Measurements from ENCODE around the gene SNAPC5. TPM values are rescaled to one million over a fixed set of nuclear protein-coding genes. Genes with fewer than 3 reads are reported as not detected.

SNAPC5 gene
- total and polyA plus RNA-seq, 10 of the 15 experiments (the other 5 are each of a cell fraction or from before 2014, with no cell fraction given), result 14.4 to 53.5 (median 36.9) TPM

- Histone ChIP-seq H3K4me2 (ENCODE audit: control insufficient read depth, insufficient read depth) (no peak overlapping the region), H3K9ac (ENCODE audit: control insufficient read depth, insufficient read depth, low read length) (no peak overlapping the region), H3K27ac (ENCODE audit: control insufficient read depth, insufficient read depth) (no peak overlapping the region), H3K4me3 (no peak overlapping the region), H3K9me3 (replicated peaks; ENCODE audit: control insufficient read depth, insufficient read depth, low read length) (no peaks in the 10 kb centered on the region), H3K79me2 (ENCODE audit: control insufficient read depth, insufficient read depth, low read length) (no peaks in the 10 kb centered on the region; the same call in 1 of the 2 replicates), H3K27me3 (replicated peaks in 1 of 2; ENCODE audit: control insufficient read depth in 2 of 2, insufficient read depth in 2 of 2, low read length in 1 of 2) (no peaks in the 10 kb centered on the region), H4K20me1 (ENCODE audit: control insufficient read depth, insufficient read depth) (no peaks in the 10 kb centered on the region), H3K36me3 (ENCODE audit: control insufficient read depth in 2 of 2, insufficient read depth in 2 of 2, low read length in 1 of 2) (peaks cover 34 to 39% of the 10 kb centered on the region in 2 experiments), H2AFZ (ENCODE audit: control insufficient read depth, low read depth, low read length) (no peak overlapping the region), H3K4me1 (ENCODE audit: control insufficient read depth, insufficient read depth, low read length) (no peaks in the 10 kb centered on the region)
- WGBS (ENCODE audit: insufficient coverage, insufficient replicate concordance, low lambda C conversion rate, missing lambda C conversion rate), result 100% methylated on average over 5 of the region's 5 CpGs
- intact Hi-C loops (cut with micrococcal nuclease; ENCODE audit: unreplicated experiment), result no loop called here
- SMC1A ChIA-PET (ENCODE audit: uncharacterized antibody, unreplicated experiment), result interaction anchor here (0.6 to 1.5 kb wide), 3 partner anchors 10 to 130 kb away, joined by 3 to 5 read pairs (median 3); no protein-coding TSS in a partner anchor
- FAIRE-seq (no peak), ATAC-seq (no peak), DNase-seq (ENCODE audit: low read depth, low spot score) (no peak)
- CTCF ChIA-PET, result interaction anchor here (1.4 to 1.7 kb wide), 2 partner anchors 10 to 13 kb away, joined by 4 to 5 read pairs; partner anchors contain the start of gene SNAPC5
- no TSS peak for BruUV-seq (replicated peaks)
- POLR2A ChIA-PET, result interaction anchor here (0.6 kb wide), 2 partner anchors 14 to 25 kb away, joined by 3 read pairs; no protein-coding TSS in a partner anchor
- in situ Hi-C loops (cut with MboI), result no loop called here
- RAD21 ChIA-PET (ENCODE audit: unreplicated experiment), result no interaction called here
- TF ChIP-seq PKNOX1 (IDR thresholded peaks at IDR 0.05) (no peak), ZBED1 (IDR thresholded peaks at IDR 0.05; ENCODE audit: borderline replicate concordance) (no peak), SREBF2 (IDR thresholded peaks at IDR 0.05; ENCODE audit: low read length) (no peak), MEF2A (IDR thresholded peaks at IDR 0.05; ENCODE audit: insufficient read depth, low read depth, low read length) (no peak), LARP7 (IDR thresholded peaks at IDR 0.05) (no peak), FOXM1 (IDR thresholded peaks at IDR 0.05; ENCODE audit: low read depth, low read length) (no peak), BCL3 (IDR thresholded peaks at IDR 0.05; ENCODE audit: borderline replicate concordance, insufficient read depth, low read depth, low read length, poor library complexity, severe bottlenecking) (no peak), POLR2A (IDR thresholded peaks at IDR 0.05; ENCODE audit: low read depth, low read length) (no peak), ZSCAN29 (IDR thresholded peaks at IDR 0.05) (no peak), ZBTB11 (CRISPR knock-in tag; IDR thresholded peaks at IDR 0.05) (no peak), PRDM15 (CRISPR knock-in tag; IDR thresholded peaks at IDR 0.05) (no peak), ATF7 (IDR thresholded peaks at IDR 0.05; ENCODE audit: low read depth) (no peak), NR2C1 (IDR thresholded peaks at IDR 0.05) (no peak), SP1 (IDR thresholded peaks at IDR 0.05; ENCODE audit: low read depth, low read length) (no peak), SMAD1 (IDR thresholded peaks at IDR 0.05; ENCODE audit: low read depth, partially characterized antibody) (no peak), NFYB (IDR thresholded peaks at IDR 0.05; ENCODE audit: insufficient read depth, low read depth, low read length) (no peak)
Measured at GRCh38 chr15:66484539-66485112, 12.9 kb downstream of the SNAPC5 start.

Data from GM12878 (cell line).